ENCODE data around the gene ITPRID2. TPM values are rescaled to one million over a fixed set of nuclear protein-coding genes. Genes with fewer than 3 reads are reported as not detected.

ITPRID2 gene
- total and polyA plus RNA-seq, 10 of the 15 experiments (the other 5 are each of a cell fraction or from before 2014, with no cell fraction given), result 4.7 to 23.7 (median 13.1) TPM

- TF ChIP-seq, protein P1, sequence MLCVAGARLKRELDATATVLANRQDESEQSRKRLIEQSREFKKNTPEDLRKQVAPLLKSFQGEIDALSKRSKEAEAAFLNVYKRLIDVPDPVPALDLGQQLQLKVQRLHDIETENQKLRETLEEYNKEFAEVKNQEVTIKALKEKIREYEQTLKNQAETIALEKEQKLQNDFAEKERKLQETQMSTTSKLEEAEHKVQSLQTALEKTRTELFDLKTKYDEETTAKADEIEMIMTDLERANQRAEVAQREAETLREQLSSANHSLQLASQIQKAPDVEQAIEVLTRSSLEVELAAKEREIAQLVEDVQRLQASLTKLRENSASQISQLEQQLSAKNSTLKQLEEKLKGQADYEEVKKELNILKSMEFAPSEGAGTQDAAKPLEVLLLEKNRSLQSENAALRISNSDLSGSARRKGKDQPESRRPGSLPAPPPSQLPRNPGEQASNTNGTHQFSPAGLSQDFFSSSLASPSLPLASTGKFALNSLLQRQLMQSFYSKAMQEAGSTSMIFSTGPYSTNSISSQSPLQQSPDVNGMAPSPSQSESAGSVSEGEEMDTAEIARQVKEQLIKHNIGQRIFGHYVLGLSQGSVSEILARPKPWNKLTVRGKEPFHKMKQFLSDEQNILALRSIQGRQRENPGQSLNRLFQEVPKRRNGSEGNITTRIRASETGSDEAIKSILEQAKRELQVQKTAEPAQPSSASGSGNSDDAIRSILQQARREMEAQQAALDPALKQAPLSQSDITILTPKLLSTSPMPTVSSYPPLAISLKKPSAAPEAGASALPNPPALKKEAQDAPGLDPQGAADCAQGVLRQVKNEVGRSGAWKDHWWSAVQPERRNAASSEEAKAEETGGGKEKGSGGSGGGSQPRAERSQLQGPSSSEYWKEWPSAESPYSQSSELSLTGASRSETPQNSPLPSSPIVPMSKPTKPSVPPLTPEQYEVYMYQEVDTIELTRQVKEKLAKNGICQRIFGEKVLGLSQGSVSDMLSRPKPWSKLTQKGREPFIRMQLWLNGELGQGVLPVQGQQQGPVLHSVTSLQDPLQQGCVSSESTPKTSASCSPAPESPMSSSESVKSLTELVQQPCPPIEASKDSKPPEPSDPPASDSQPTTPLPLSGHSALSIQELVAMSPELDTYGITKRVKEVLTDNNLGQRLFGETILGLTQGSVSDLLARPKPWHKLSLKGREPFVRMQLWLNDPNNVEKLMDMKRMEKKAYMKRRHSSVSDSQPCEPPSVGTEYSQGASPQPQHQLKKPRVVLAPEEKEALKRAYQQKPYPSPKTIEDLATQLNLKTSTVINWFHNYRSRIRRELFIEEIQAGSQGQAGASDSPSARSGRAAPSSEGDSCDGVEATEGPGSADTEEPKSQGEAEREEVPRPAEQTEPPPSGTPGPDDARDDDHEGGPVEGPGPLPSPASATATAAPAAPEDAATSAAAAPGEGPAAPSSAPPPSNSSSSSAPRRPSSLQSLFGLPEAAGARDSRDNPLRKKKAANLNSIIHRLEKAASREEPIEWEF (IDR thresholded peaks at IDR 0.05; ENCODE audit: insufficient replicate concordance, low read depth, low read length), result no peak
- TF ChIP-seq DPF2 (IDR thresholded peaks at IDR 0.05) (no peak), TBL1XR1 (IDR thresholded peaks at IDR 0.05; ENCODE audit: low read depth, low read length) (no peak), JUNB (IDR thresholded peaks at IDR 0.05) (no peak)
These were observed 37.8 kb upstream of the ITPRID2 start (continued) for GRCh38 chr2:181853696-181854095.

DNA sequence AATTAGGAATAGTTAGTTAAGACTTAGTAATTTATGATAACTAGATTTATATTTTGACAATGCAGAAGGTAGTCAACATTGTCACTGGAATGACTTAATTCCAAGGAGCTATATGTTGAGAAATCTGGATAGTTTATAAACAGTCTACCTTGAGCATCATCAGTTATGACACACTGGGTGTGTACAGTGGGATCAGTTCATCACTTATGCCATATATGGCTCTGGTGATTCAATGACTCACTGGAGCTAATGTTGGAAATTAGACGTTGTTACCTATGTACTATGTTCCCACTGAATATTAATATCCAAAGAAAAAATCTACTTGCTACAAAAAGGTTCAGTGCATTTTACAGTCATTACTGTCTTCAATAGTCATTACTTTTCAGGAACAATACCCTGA is 34.0 kb upstream of the ITPRID2 start:
- CTCF ChIA-PET, result interaction anchor here (0.7 to 1.0 kb wide), 2 partner anchors 10 to 13 kb away, joined by 3 to 4 read pairs; no protein-coding TSS in a partner anchor

More for the DNA sequence above, 34.0 kb upstream of the ITPRID2 start:
- Histone ChIP-seq H3K4me2 (ENCODE audit: control insufficient read depth, insufficient read depth) (no peak overlapping the region), H3K27me3 (replicated peaks in 1 of 2; ENCODE audit: control insufficient read depth in 2 of 2, insufficient read depth in 2 of 2, low read length in 1 of 2) (no peaks in the 10 kb centered on the region), H3K36me3 (ENCODE audit: control insufficient read depth in 2 of 2, insufficient read depth in 2 of 2, low read length in 1 of 2) (no peaks in the 10 kb centered on the region), H3K79me2 (ENCODE audit: control insufficient read depth, insufficient read depth, low read length) (no peaks in the 10 kb centered on the region), H2AFZ (ENCODE audit: control insufficient read depth, low read depth, low read length) (no peak overlapping the region), H4K20me1 (ENCODE audit: control insufficient read depth, insufficient read depth) (no peaks in the 10 kb centered on the region), H3K9ac (ENCODE audit: control insufficient read depth, insufficient read depth, low read length) (no peak overlapping the region), H3K4me3 (no peak overlapping the region), H3K4me1 (ENCODE audit: control insufficient read depth, insufficient read depth, low read length) (no peaks in the 10 kb centered on the region), H3K9me3 (replicated peaks; ENCODE audit: control insufficient read depth, insufficient read depth, low read length) (no peaks in the 10 kb centered on the region), H3K27ac (ENCODE audit: control insufficient read depth, insufficient read depth) (no peak overlapping the region)
- TF ChIP-seq, protein P2, sequence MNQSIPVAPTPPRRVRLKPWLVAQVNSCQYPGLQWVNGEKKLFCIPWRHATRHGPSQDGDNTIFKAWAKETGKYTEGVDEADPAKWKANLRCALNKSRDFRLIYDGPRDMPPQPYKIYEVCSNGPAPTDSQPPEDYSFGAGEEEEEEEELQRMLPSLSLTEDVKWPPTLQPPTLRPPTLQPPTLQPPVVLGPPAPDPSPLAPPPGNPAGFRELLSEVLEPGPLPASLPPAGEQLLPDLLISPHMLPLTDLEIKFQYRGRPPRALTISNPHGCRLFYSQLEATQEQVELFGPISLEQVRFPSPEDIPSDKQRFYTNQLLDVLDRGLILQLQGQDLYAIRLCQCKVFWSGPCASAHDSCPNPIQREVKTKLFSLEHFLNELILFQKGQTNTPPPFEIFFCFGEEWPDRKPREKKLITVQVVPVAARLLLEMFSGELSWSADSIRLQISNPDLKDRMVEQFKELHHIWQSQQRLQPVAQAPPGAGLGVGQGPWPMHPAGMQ (IDR thresholded peaks at IDR 0.05; ENCODE audit: borderline replicate concordance), result no peak
- TF ChIP-seq SREBF2 (IDR thresholded peaks at IDR 0.05; ENCODE audit: low read length) (no peak), ETV6 (conservative IDR thresholded peaks at IDR 0.05 in 1 of 2, IDR thresholded peaks at IDR 0.05 in 1 of 2; ENCODE audit: borderline replicate concordance in 1 of 2, low read depth in 1 of 2) (no peak), POLR2AphosphoS2 (IDR thresholded peaks at IDR 0.05; ENCODE audit: low read depth, low read length) (no peak), SIX5 (IDR thresholded peaks at IDR 0.05; ENCODE audit: low read depth, low read length, severe bottlenecking) (no peak), SRF (IDR thresholded peaks at IDR 0.05; ENCODE audit: low read depth in 2 of 2, low read length in 2 of 2) (no peak), ZNF274 (IDR thresholded peaks at IDR 0.05; ENCODE audit: insufficient read depth, insufficient read length) (no peak), IKZF2 (IDR thresholded peaks at IDR 0.05) (no peak), LARP7 (IDR thresholded peaks at IDR 0.05) (no peak)
- POLR2A ChIA-PET, result no interaction called here
- no peak for DNase-seq (ENCODE audit: low read depth, low spot score)
- RAD21 ChIA-PET (ENCODE audit: unreplicated experiment), result no interaction called here
- 39% methylated on average over 1 of the region's 1 CpG for whole genome bisulfite sequencing (ENCODE audit: insufficient coverage, insufficient replicate concordance, low lambda C conversion rate, missing lambda C conversion rate)
- no peak for FAIRE-seq
- SMC1A ChIA-PET (ENCODE audit: uncharacterized antibody, unreplicated experiment), result no interaction called here
- BruUV-seq (replicated peaks), result no TSS peak
- in situ Hi-C loops (cut with MboI), result no loop called here
- intact Hi-C loops (cut with micrococcal nuclease; ENCODE audit: unreplicated experiment), result no loop called here
- no peak for ATAC-seq
